Neuron (in vitro differentiated cells): Measurements from ENCODE around the gene CHRM1.
"Not testable (repeated sequence)": the region's sequence is repeated elsewhere in the genome, so short reads cannot be mapped to it uniquely, and the experiment has no call there.

ENCODE experiments used
- H2AFZ ChIP-seq: one replicate; pipeline ENCODE4 v1.6.1; 2013; ENCODE audit warnings: low read depth, mild to moderate bottlenecking, inconsistent platforms, low read length, moderate library complexity
- H3K27me3 ChIP-seq: one replicate; pipeline ENCODE4 v1.6.1; 2013; ENCODE audit warnings: low read length; ENCODE audit not compliant: insufficient read depth
- H3K36me3 ChIP-seq: one replicate; pipeline ENCODE4 v1.6.1; 2013; ENCODE audit warnings: low read length; ENCODE audit not compliant: insufficient read depth
- H3K4me1 ChIP-seq: one replicate; pipeline ENCODE4 v1.6.1; 2013; ENCODE audit warnings: low read length; ENCODE audit not compliant: insufficient read depth
- H3K4me3 ChIP-seq: 2 replicates; pipeline ENCODE4 v1.5.1; 2013; ENCODE audit warnings: mild to moderate bottlenecking, low read length, moderate library complexity
- H3K9me3 ChIP-seq: one replicate; pipeline ENCODE4 v1.6.1; 2013; ENCODE audit warnings: low read length

The CHRM1 gene, protein sequence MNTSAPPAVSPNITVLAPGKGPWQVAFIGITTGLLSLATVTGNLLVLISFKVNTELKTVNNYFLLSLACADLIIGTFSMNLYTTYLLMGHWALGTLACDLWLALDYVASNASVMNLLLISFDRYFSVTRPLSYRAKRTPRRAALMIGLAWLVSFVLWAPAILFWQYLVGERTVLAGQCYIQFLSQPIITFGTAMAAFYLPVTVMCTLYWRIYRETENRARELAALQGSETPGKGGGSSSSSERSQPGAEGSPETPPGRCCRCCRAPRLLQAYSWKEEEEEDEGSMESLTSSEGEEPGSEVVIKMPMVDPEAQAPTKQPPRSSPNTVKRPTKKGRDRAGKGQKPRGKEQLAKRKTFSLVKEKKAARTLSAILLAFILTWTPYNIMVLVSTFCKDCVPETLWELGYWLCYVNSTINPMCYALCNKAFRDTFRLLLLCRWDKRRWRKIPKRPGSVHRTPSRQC

DNA sequence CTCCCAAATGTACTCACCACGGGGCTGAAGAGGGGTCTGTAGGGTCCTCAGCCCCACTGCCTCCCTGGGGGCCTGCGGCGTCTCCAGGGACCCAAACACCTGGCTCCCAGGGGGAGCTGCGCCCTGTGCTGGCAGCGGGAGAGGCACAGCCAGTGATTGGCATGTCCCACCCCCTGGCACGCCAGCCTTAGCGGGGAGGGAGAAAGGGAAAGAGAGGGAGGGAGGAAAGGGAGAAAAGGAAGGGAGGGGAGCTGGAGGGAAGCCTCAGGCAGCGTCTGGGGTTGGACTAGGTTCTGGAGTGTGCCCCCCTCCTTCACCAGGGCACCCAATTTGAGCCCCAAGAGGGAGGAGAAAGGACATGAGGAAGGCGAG lies at the start of gene CHRM1:
CHRM1 (minus strand) TSS at position 163 of the 372 bp plus-strand sequence. CDS start 10,263 bp downstream, outside the sequence.
- H3K4me1 ChIP-seq, result peaks cover 6% of the 10 kb centered on the region
- peaks cover 58% of the 10 kb centered on the region for H3K27me3 ChIP-seq
- peaks cover 4% of the 10 kb centered on the region for H3K9me3 ChIP-seq
- no peaks in the 10 kb centered on the region for H3K36me3 ChIP-seq
- no peak within 1 kb of the TSS for H2AFZ ChIP-seq
- no peak within 1 kb of the TSS for H3K4me3 ChIP-seq

DNA sequence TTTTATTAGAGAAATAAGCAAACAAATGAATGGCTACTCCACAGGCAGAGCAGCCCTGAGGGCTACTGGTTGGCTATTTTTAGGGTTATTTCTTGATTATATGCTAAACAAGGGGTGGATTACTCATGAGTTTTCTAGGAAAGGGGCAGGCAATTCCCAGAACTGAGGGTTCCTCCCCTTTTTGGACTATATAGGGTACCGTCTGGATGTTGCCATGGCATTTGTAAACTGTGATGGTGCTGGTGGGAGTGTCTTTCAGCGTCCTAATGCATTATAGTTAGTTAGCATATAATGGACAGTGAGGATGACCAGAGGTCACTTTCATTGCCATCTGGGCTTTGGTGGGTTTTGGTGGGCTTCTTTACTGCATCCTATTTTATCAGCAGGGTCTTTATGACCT lies 44.4 kb upstream of the CHRM1 start:
- no peaks in the 10 kb centered on the region for H3K9me3 ChIP-seq
- H3K27me3 ChIP-seq, result no peaks in the 10 kb centered on the region
- H3K36me3 ChIP-seq, result no peaks in the 10 kb centered on the region
- H3K4me1 ChIP-seq, result no peaks in the 10 kb centered on the region
- H2AFZ ChIP-seq, result no peak overlapping the region
- no peak overlapping the region for H3K4me3 ChIP-seq

DNA sequence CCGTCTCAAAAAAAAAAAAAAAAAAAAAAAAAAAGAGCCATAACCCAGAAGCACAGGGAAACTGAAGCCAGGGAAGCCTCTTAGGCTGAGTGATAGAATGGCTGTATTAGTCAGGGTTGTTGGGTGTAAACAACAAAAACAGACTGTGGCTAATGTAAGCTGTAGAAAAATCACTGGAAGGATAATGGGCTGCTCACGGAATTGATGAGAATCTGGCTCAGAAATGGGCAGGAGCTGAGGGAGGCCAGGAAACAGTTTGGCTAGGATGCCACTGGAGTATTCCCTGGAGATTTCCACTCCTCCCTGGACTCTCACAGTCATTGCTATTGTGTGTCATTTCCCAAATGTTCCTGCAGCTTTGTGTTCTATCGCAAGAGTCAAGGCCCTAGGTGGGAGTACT lies 41.2 kb upstream of the CHRM1 start:
- no peak overlapping the region for H3K4me3 ChIP-seq
- no peaks in the 10 kb centered on the region for H3K27me3 ChIP-seq
- no peak overlapping the region for H2AFZ ChIP-seq
- peaks cover 3% of the 10 kb centered on the region for H3K4me1 ChIP-seq
- no peaks in the 10 kb centered on the region for H3K9me3 ChIP-seq
- H3K36me3 ChIP-seq, result no peaks in the 10 kb centered on the region

DNA sequence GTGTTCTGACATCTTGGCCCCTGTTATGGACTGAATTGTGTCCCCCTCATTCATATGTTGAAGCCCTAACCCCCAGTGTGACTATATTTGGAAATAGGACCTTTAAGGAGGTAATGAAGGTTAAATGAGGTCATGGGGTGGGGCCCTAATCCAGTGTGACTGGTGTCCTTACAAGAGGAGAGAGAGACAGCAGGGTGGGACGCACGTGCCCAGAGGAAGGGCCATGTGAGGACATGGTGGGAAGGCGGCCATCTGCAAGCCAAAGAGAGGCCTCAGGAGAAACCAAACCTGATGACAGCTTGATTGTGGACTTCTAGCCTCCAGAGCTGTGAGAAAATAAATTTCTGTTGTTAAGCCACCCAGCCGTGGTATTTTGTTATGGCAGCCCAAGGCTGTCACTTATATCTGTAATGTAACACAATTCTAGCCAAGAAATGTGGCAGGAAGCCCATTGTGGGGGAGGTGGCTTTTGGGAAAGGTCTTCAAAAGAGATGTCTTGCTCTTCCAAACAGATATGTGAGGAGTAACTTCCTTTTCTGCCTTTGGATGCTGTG lies 39.9 kb upstream of the CHRM1 start:
- no peaks in the 10 kb centered on the region for H3K36me3 ChIP-seq
- H3K27me3 ChIP-seq, result no peaks in the 10 kb centered on the region
- no peak overlapping the region for H3K4me3 ChIP-seq
- H3K9me3 ChIP-seq, result no peaks in the 10 kb centered on the region
- H2AFZ ChIP-seq, result no peak overlapping the region
- H3K4me1 ChIP-seq, result peaks cover 3% of the 10 kb centered on the region

DNA sequence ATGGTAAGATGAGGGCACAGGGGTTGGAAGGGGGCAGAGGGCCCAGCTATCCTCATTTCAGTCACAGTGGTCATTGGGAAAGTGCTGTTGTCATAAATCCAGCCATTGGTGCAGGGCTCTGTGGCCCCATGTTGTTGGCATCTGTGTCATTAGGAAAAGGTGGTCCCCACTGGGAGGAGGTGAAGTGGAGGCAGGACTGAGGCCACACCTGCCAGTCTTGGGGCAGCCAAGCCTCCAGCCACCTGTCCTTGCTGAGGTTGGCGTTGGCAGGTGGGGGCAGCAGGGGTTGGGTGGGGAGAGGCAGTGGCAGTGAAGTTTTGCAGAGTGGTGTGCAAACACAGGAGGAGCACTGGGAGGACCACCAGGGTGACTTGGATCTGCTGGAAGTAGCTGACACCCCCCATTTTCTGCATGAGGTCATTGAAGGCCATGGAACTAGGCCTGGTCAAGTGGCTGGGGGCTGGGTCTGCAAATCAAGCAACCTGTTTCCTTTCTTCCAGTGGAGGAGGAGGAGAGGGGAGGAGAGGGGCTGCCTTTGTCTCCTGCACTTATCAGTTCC lies 38.3 kb upstream of the CHRM1 start:
- Histone ChIP-seq H3K27me3 (no peaks in the 10 kb centered on the region), H3K4me1 (peaks cover 3% of the 10 kb centered on the region), H3K4me3 (no peak overlapping the region), H2AFZ (no peak overlapping the region), H3K9me3 (no peaks in the 10 kb centered on the region), H3K36me3 (no peaks in the 10 kb centered on the region)

DNA sequence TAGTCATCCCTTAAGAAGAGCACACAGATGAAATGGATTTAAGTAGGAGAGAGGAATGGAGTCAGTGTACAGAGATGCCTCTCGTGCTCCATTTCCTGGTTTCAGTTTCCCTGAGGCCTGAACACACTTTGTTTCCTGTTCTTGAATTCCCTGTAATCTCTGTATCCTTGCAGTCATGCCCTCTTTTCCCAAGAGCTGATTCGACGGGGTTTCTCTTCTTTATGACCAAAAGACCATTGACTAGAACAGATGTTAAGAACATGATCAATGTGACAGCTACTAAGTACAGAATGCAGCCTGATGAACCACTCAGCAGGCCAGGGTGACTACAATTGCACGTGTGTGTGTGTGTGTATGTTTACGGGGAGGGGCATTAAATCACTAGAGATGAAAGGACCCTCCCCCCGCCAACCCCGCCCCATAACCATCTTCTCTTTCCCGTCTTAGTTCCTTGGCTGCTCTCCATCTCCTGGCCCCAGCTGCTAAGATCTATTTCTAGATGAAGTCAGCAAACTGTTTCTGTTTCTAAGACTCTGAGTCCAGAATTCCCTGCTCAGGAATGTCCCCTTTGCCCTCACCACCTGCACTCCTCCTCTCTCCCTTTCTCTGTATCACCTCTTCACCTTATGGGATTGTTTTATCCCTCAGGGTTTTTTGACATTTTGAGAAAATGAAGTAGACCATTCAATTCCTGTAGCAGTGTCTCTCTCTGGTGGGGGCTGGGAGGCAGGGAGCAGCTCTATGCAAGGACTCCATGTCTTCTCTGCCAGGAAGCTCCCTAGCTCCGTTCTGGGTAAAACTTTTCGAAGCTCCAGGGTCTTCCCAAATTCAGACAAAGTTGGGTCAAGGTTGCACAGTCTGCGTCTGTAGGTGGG lies 37.6 kb upstream of the CHRM1 start:
- Histone ChIP-seq H3K27me3 (no peaks in the 10 kb centered on the region), H3K36me3 (no peaks in the 10 kb centered on the region), H2AFZ (no peak overlapping the region), H3K9me3 (no peaks in the 10 kb centered on the region), H3K4me1 (peaks cover 3% of the 10 kb centered on the region), H3K4me3 (no peak overlapping the region)

DNA sequence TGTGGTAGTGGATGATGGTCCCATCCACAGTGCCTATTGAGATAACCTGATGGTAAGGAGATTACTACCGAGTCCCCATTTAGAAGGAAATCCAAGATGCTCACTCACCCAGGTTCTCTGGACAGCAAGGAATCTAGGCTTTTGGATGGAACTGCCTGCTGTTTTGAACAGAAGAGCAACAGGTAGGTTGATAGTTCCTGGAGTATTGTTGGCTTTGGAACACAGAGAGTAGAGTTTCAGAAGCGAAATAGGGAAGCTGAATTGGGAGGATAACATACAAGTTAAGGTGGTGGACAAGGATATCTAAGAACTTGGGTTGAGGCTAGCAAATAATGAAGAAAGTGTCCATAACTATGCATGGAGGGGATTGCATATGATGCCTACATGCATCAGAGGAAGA lies 36.0 kb upstream of the CHRM1 start:
- H3K27me3 ChIP-seq, result no peaks in the 10 kb centered on the region
- H3K36me3 ChIP-seq, result no peaks in the 10 kb centered on the region
- H2AFZ ChIP-seq, result no peak overlapping the region
- peaks cover 3% of the 10 kb centered on the region for H3K4me1 ChIP-seq
- no peak overlapping the region for H3K4me3 ChIP-seq
- no peaks in the 10 kb centered on the region for H3K9me3 ChIP-seq

DNA sequence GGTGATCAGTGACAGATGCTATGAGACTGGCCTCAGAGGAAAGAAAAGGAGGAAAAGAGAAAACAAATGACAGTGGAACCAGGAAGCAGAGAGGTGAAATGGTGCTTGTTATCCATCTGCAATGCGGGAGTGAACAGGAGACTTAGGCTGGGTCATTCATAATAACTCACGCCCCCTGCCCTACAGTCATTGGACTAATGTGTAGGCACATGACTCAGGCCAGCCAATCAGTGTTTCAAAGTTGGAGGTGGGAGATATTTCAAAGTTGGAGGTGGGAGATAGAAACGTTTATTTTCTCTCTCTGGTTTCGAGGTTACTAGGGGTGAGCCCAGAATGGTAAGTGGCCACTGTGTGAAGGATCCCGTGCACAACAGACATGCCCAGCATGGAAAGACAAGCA lies 33.3 kb upstream of the CHRM1 start:
- H3K36me3 ChIP-seq, result no peaks in the 10 kb centered on the region
- no peak overlapping the region for H2AFZ ChIP-seq
- no peaks in the 10 kb centered on the region for H3K9me3 ChIP-seq
- no peak overlapping the region for H3K4me3 ChIP-seq
- no peaks in the 10 kb centered on the region for H3K27me3 ChIP-seq
- H3K4me1 ChIP-seq, result peaks cover 3% of the 10 kb centered on the region

DNA sequence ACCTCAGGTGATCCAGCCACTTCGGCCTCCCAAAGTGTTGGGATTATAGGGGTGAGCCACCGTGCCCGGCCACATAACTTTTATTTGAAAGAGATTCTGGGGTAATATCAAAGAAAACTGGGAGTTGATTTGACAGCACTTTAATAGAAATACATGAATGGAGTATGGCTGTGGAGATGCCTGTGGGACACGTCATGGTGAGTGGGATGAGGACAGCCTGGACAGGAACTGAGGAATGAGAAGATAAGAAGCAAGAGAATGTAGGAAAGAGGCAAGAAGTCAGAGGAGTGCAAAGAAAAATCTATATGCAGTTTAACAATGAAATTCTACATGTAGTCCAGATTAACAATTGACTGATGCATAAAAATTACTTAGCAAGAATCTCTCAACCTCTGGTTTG lies 32.6 kb upstream of the CHRM1 start:
- Histone ChIP-seq H3K36me3 (no peaks in the 10 kb centered on the region), H3K4me3 (no peak overlapping the region), H3K4me1 (no peaks in the 10 kb centered on the region), H3K9me3 (no peaks in the 10 kb centered on the region), H2AFZ (no peak overlapping the region), H3K27me3 (peaks cover 2% of the 10 kb centered on the region)

DNA sequence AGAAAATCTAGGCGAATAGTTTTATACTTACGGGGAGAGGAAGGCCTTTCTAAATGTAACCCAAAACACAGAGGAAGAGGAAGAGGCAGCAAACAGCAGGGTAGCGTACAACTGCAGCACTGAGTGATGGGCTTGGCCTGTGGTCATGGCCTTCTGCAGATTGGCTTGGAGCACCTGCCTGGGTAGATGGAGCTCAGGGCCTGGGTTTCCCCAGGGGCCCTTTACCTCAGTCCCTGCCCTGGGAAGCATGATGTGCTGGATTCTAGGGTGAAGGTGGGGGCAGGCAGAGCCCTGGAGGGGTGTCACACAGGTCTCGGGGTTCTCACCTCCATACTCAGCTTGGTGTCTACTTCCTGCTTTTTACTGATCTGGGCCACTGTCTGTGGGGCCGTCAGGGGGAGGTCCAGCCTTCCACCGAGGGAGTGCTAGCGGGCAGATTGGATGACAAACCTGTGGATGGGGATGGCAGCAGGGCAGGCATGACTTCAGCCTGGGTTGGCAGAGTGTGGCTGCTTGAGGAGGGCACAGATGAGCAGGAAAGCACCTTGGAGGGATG lies 27.7 kb upstream of the CHRM1 start:
- no peak overlapping the region for H2AFZ ChIP-seq
- no peaks in the 10 kb centered on the region for H3K36me3 ChIP-seq

DNA sequence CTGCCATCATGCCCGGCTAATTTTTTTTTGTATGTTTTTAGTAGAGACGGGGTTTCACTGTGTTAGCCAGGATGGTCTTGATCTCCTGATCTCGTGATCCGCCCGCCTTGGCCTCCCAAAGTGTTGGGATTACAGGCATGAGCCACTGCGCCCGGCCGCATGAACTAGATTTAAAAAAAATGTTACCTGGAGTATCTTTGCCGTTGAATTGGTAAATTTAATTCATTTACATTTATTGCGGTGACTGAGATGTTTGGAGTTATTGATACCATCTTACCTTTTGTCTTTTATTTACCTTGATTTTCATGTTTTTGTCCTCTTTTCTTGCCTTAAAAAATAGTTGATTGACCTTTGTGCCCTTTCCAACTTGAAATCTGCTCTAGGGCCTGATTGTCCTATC lies 24.4 kb upstream of the CHRM1 start:
- H3K4me1 ChIP-seq, H3K36me3 ChIP-seq, H2AFZ ChIP-seq, H3K4me3 ChIP-seq, H3K9me3 ChIP-seq: not testable (repeated sequence)
- peaks cover 10% of the 10 kb centered on the region for H3K27me3 ChIP-seq

More for the DNA sequence above, 27.7 kb upstream of the CHRM1 start:
- Histone ChIP-seq H3K4me1 (no peaks in the 10 kb centered on the region), H3K9me3 (no peaks in the 10 kb centered on the region), H3K4me3 (no peak overlapping the region), H3K27me3 (peaks cover 10% of the 10 kb centered on the region)

DNA sequence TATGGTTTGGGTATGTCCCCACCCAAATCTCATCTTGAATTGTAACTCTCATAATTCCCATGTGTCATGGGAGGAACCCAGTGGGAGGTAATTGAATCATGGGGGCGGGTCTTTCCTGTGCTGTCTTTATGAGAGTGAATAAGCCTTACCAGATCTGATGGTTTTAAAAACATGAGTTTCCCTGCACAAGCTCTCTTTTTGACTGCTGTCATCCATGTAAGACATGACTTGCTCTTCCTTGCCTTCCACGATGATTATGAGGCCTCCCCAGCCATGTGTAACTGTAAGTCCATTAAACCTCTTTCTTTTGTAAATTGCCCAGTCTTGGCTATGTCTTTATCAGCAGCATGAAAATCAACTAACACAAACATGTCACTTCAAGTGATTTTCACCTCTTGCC lies 16.4 kb upstream of the CHRM1 start:
- H3K9me3 ChIP-seq, result not testable (repeated sequence)

DNA sequence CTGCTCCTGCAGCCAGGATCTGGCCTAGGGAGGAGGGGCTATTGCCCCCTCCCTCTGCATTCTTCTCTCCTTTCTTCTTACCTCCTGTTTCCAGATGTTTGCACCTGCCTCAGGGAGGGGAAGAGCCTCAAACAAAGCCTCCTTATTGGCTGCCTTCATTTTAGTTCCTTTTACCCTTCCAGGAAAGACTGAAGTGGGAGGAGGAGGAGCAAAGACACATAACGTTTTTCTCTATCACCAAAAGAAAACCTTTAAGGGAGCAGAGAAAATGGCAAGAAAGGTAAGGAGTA lies 13.3 kb upstream of the CHRM1 start:
- H3K9me3 ChIP-seq, result no peaks in the 10 kb centered on the region
- H3K4me1 ChIP-seq, result no peaks in the 10 kb centered on the region
- no peak overlapping the region for H3K4me3 ChIP-seq
- H2AFZ ChIP-seq, result no peak overlapping the region
- no peaks in the 10 kb centered on the region for H3K36me3 ChIP-seq
- H3K27me3 ChIP-seq, result peaks cover 7% of the 10 kb centered on the region

More for the DNA sequence above, 16.4 kb upstream of the CHRM1 start:
- H3K27me3 ChIP-seq, H3K4me1 ChIP-seq, H3K36me3 ChIP-seq, H2AFZ ChIP-seq, H3K4me3 ChIP-seq: not testable (repeated sequence)
